K562 (cell line): ENCODE results near the gene MEGF10. TPM values are rescaled to one million over a fixed set of nuclear protein-coding genes. Genes with fewer than 3 reads are reported as not detected.

Experiments used
- ATAC-seq: fragments of 200-7000 bp; cut with Tn5 transposase; 3 replicates; pipeline ENCODE4 v1.9.1; 2020; ENCODE audit warnings: moderate library complexity
- BruUV-seq: library from RNA; stranded (reverse); fragments of 400-500 nt; replicated peaks from 2 replicates; lab custom pipeline; 2021; lab: Mats Ljungman, UMichigan
- CTCF ChIA-PET: fragments of 300-600 bp; formaldehyde crosslinking; extraction: SDS; loops from one replicate; lab custom pipeline; 2021; ENCODE audit warnings: low intra/inter-chr PET ratio; lab: Yijun Ruan, JAX
- POLR2A ChIA-PET: fragments of 300-600, 350-650 bp; sonication (Branson Sonifier 250); formaldehyde crosslinking; extraction: SDS; loops from one replicate; lab custom pipeline; 2021; ENCODE audit warnings: antibody characterized with exemption, inconsistent platforms; lab: Yijun Ruan, JAX
- DNase-seq, 4 experiments: peaks; one replicate each; pipeline versions ENCODE4 v3.0.0 to v3.0.0-alpha.2; 2011 to 2018; ENCODE audit warnings: low spot score in 3 of 4, mixed read lengths in 3 of 4; ENCODE audit errors: extremely low read depth in 1 of 4
- FAIRE-seq: peaks from 2 replicates; lab custom pipeline; 2011; peaks lifted over from hg19 to GRCh38; lab: Jason Lieb, UNC
- H2AFZ ChIP-seq: 2 replicates; pipeline ENCODE4 v1.6.0; 2011; ENCODE audit warnings: low read depth, low read length, control low read depth, inconsistent platforms
- H3K27ac ChIP-seq: fragments of 200-600 bp; 3 replicates; pipeline ENCODE4 v1.8.0; 2011; ENCODE audit warnings: low read depth, mild to moderate bottlenecking, control low read depth, inconsistent platforms, low read length, moderate library complexity, mixed read lengths; ENCODE audit errors: extremely low read depth
- H3K27me3 ChIP-seq, 2 experiments: fragments of 300-600 bp in 1 of 2; 2 replicates in 1 of 2; 3 replicates in 1 of 2; pipeline versions ENCODE4 v1.6.0 to v1.8.0; 2011; ENCODE audit warnings: inconsistent platforms in 2 of 2, low read length in 2 of 2, mild to moderate bottlenecking in 1 of 2, mixed read lengths in 1 of 2, moderate library complexity in 1 of 2; ENCODE audit not compliant: control insufficient read depth in 2 of 2, insufficient read depth in 2 of 2
- H3K36me3 ChIP-seq: fragments of 300-600 bp; 3 replicates; pipeline ENCODE4 v1.8.0; 2011; ENCODE audit warnings: mild to moderate bottlenecking, low read length, inconsistent platforms; ENCODE audit not compliant: control insufficient read depth, insufficient read depth
- H3K4me1 ChIP-seq, 2 experiments: fragments of 200-600 bp in 1 of 2; replicated peaks in 1 of 2; 2 replicates in 1 of 2; 3 replicates in 1 of 2; pipeline versions ENCODE4 v1.5.1 to v1.8.0; 2011; ENCODE audit warnings: inconsistent platforms in 2 of 2, low read length in 2 of 2, mild to moderate bottlenecking in 1 of 2, mixed read lengths in 1 of 2, moderate library complexity in 1 of 2; ENCODE audit not compliant: control insufficient read depth in 2 of 2, insufficient read depth in 2 of 2
- H3K4me2 ChIP-seq: 2 replicates; pipeline ENCODE4 v1.6.1; 2011; ENCODE audit warnings: low read length, control low read depth, inconsistent platforms, mixed read lengths; ENCODE audit not compliant: insufficient read depth
- H3K4me3 ChIP-seq: fragments of 200-600 bp; sonication (generic), shearing (Covaris generic); 2 replicates; pipeline ENCODE4 v1.5.1; 2016; ENCODE audit warnings: control low read depth, inconsistent platforms
- H3K79me2 ChIP-seq: fragments of 200-600 bp; 3 replicates; pipeline ENCODE4 v1.8.0; 2011; ENCODE audit warnings: low read length, inconsistent platforms; ENCODE audit not compliant: control insufficient read depth, insufficient read depth
- H3K9ac ChIP-seq, 2 experiments: 2 replicates each; pipeline versions ENCODE4 v1.6.0 to v1.6.1; 2011; ENCODE audit warnings: low read depth in 2 of 2, low read length in 2 of 2, control low read depth in 1 of 2, inconsistent platforms in 1 of 2, mild to moderate bottlenecking in 1 of 2, mixed read lengths in 1 of 2; ENCODE audit not compliant: insufficient read depth in 1 of 2
- H3K9me1 ChIP-seq: one replicate; pipeline ENCODE4 v1.6.0; 2011; ENCODE audit warnings: inconsistent platforms, mild to moderate bottlenecking, low read length, moderate library complexity; ENCODE audit not compliant: control insufficient read depth, insufficient read depth
- H3K9me3 ChIP-seq: replicated peaks from 2 replicates; pipeline ENCODE4 v1.5.1; 2011; ENCODE audit warnings: low read depth, low read length, inconsistent platforms; ENCODE audit not compliant: control insufficient read depth, insufficient read depth
- H4K20me1 ChIP-seq: replicated peaks from 2 replicates; pipeline ENCODE4 v1.6.1; 2011; ENCODE audit warnings: low read length, inconsistent platforms, mixed read lengths; ENCODE audit not compliant: control insufficient read depth, insufficient read depth
- KHSRP ChIP-seq: fragments of 450-650 bp; IDR thresholded peaks from 2 replicates; pipeline ENCODE4 v1.6.1; 2017
- LCOR ChIP-seq: sonication (generic); formaldehyde crosslinking; IDR thresholded peaks from 2 replicates; pipeline ENCODE4 v1.8.0; 2022; ENCODE audit warnings: mild to moderate bottlenecking, missing genetic modification reagents
- NCOA4 ChIP-seq: fragments of 450-650 bp; IDR thresholded peaks from 2 replicates; pipeline ENCODE4 v1.6.1; 2018; ENCODE audit warnings: mild to moderate bottlenecking; ENCODE audit not compliant: partially characterized antibody
- POLR2H ChIP-seq: IDR thresholded peaks from 2 replicates; pipeline ENCODE4 v1.6.1; 2016; ENCODE audit warnings: missing genetic modification characterization, low read depth, mild to moderate bottlenecking, control low read depth, missing compliant biosample characterization, moderate library complexity
- PRMT5 ChIP-seq: sonication (generic); formaldehyde crosslinking; IDR thresholded peaks from 2 replicates; pipeline ENCODE4 v1.5.0; 2020; ENCODE audit warnings: missing genetic modification reagents
- SAFB ChIP-seq: fragments of 200-400 bp; formaldehyde crosslinking; IDR thresholded peaks from 2 replicates; pipeline ENCODE4 v1.6.1; 2017; ENCODE audit warnings: low read depth, low read length, borderline replicate concordance
- SIRT6 ChIP-seq: IDR thresholded peaks from one replicate; pipeline ENCODE4 v1.6.1; 2012; ENCODE audit warnings: low read depth, mild to moderate bottlenecking, control low read depth, inconsistent platforms, low read length, moderate library complexity
- TAL1 ChIP-seq: fragments of 450-650 bp; IDR thresholded peaks from 2 replicates; pipeline ENCODE4 v1.6.1; 2016; ENCODE audit warnings: mild to moderate bottlenecking
- USF2 ChIP-seq: sonication (generic); formaldehyde crosslinking; IDR thresholded peaks from 2 replicates; pipeline ENCODE4 v1.5.0; 2020; ENCODE audit warnings: missing genetic modification reagents
- ZNF444 ChIP-seq: fragments of 250-450 bp; sonication (Bioruptor Pico); IDR thresholded peaks from 2 replicates; pipeline ENCODE4 v1.4.0; 2020; ENCODE audit warnings: mild to moderate bottlenecking, moderate library complexity
- ZNF551 ChIP-seq: fragments of 250-450 bp; sonication (Bioruptor Pico); IDR thresholded peaks from 2 replicates; pipeline ENCODE4 v1.5.0; 2021; ENCODE audit warnings: mild to moderate bottlenecking, moderate library complexity
- WGBS: fragments of 100-300 bp; shearing (Covaris generic); methylation state at CpG from one replicate; pipeline ENCODE4 v1.1.6; 2016; ENCODE audit warnings: low coverage, mixed read lengths; ENCODE audit not compliant: insufficient coverage; ENCODE audit errors: missing lambda C conversion rate; 5-methylcytosine and 5-hydroxymethylcytosine counted together
- in situ Hi-C: fragments of 300-500 bp; cut with MboI; formaldehyde crosslinking; loops from 4 replicates; pipeline ENCODE4 v1.15.0; 2018; ENCODE audit warnings: inconsistent platforms, mixed read lengths
- intact Hi-C: fragments of 100-400 bp; cut with micrococcal nuclease; formaldehyde crosslinking; loops from 2 replicates; pipeline ENCODE4 v1.14.2; 2022
- polyA plus RNA-seq, 8 experiments: library from polyadenylated mRNA; depleted of rRNA in 4 of 8; stranded (reverse) in 5 of 8; unstranded in 3 of 8; fragments of >200 nt; fragmentation: Nextera tagmentation in 2 of 8; fragmentation: Illumina TruSeq in 1 of 8; extraction: Ambion mirVana in 2 of 8; extraction: Trizol in 1 of 8; gene quantifications; 2 replicates each; pipeline versions ENCODE4 v1.2.1 to v1.2.3, GENCODE V29; 2011 to 2014; ENCODE audit warnings: inconsistent platforms in 1 of 8, missing spikeins in 1 of 8
- total RNA-seq, 7 experiments: library from RNA; depleted of rRNA in 6 of 7; stranded (reverse); fragments of >200 nt in 6 of 7; fragmentation: Illumina TruSeq in 2 of 7; extraction: Trizol in 2 of 7; gene quantifications; 2 replicates each; pipeline versions ENCODE4 v1.2.1 to v1.2.3, GENCODE V29; 2011 to 2021; ENCODE audit warnings: low replicate concordance in 1 of 7
- TF ChIP-seq, protein P1 (sequence below): fragments of 450-650 bp; IDR thresholded peaks from 2 replicates; pipeline ENCODE4 v1.6.1; 2016
- TF ChIP-seq, protein P2 (sequence below): fragments of 250-450 bp; sonication (Bioruptor Pico); IDR thresholded peaks from 2 replicates; pipeline ENCODE4 v1.8.0; 2022; ENCODE audit warnings: moderate library complexity, mild to moderate bottlenecking, inconsistent platforms
- TF ChIP-seq, protein P3 (sequence below): fragments of 250-450 bp; sonication (Bioruptor Pico); IDR thresholded peaks from 2 replicates; pipeline ENCODE4 v1.4.0; 2020; ENCODE audit warnings: mild to moderate bottlenecking, moderate library complexity, borderline replicate concordance

The MEGF10 gene
- total and polyA plus RNA-seq, 9 of the 15 experiments (the other 6 are each of a cell fraction or from before 2014, with no cell fraction given): 0.07 TPM; not detected in 8

DNA sequence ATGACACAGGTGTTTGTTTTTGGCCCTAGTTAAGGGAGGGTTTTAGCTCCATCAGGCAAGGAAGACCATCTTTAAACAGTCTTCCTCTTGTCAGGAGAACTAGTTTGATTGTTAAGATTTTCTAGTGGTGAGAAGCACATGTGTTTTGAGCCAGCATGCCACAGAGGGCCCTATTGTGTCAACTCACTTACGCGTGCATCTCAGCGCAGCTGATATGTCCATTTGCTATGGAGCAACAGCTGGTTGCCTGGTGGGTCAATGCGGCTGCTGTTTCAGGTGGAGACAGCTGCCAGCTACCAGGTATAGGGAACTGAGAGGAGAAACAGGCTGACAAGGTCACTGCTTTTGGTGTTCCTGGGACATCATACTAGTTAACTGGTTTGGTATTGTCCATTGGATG is 126.3 kb downstream of the MEGF10 start:
- FAIRE-seq: no peak
- Histone ChIP-seq H3K4me1 (no peaks in the 10 kb centered on the region), H4K20me1 (no peaks in the 10 kb centered on the region), H3K27ac (no peak overlapping the region), H3K9me3 (no peaks in the 10 kb centered on the region), H3K4me3 (no peak overlapping the region), H3K27me3 (peaks cover 3 to 7% of the 10 kb centered on the region in 2 experiments; a peak in 4 of 5 replicates), H3K79me2 (no peaks in the 10 kb centered on the region), H3K4me2 (no peak overlapping the region), H2AFZ (no peak overlapping the region), H3K9me1 (no peaks in the 10 kb centered on the region), H3K9ac (no peak overlapping the region), H3K36me3 (no peaks in the 10 kb centered on the region)
- TF ChIP-seq NCOA4 (no peak), SIRT6 (no peak), USF2 (CRISPR knock-in tag) (no peak), ZNF444 (no peak), LCOR (CRISPR knock-in tag) (no peak), KHSRP (no peak), POLR2H (no peak), PRMT5 (CRISPR knock-in tag) (no peak), ZNF551 (CRISPR knock-in tag) (no peak), TAL1 (no peak), SAFB (no peak)
- TF ChIP-seq, protein P1, sequence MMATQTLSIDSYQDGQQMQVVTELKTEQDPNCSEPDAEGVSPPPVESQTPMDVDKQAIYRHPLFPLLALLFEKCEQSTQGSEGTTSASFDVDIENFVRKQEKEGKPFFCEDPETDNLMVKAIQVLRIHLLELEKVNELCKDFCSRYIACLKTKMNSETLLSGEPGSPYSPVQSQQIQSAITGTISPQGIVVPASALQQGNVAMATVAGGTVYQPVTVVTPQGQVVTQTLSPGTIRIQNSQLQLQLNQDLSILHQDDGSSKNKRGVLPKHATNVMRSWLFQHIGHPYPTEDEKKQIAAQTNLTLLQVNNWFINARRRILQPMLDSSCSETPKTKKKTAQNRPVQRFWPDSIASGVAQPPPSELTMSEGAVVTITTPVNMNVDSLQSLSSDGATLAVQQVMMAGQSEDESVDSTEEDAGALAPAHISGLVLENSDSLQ: no peak
- TF ChIP-seq, protein P2, sequence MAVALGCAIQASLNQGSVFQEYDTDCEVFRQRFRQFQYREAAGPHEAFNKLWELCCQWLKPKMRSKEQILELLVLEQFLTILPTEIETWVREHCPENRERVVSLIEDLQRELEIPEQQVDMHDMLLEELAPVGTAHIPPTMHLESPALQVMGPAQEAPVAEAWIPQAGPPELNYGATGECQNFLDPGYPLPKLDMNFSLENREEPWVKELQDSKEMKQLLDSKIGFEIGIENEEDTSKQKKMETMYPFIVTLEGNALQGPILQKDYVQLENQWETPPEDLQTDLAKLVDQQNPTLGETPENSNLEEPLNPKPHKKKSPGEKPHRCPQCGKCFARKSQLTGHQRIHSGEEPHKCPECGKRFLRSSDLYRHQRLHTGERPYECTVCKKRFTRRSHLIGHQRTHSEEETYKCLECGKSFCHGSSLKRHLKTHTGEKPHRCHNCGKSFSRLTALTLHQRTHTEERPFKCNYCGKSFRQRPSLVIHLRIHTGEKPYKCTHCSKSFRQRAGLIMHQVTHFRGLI (CRISPR knock-in tag): no peak
- TF ChIP-seq, protein P3, sequence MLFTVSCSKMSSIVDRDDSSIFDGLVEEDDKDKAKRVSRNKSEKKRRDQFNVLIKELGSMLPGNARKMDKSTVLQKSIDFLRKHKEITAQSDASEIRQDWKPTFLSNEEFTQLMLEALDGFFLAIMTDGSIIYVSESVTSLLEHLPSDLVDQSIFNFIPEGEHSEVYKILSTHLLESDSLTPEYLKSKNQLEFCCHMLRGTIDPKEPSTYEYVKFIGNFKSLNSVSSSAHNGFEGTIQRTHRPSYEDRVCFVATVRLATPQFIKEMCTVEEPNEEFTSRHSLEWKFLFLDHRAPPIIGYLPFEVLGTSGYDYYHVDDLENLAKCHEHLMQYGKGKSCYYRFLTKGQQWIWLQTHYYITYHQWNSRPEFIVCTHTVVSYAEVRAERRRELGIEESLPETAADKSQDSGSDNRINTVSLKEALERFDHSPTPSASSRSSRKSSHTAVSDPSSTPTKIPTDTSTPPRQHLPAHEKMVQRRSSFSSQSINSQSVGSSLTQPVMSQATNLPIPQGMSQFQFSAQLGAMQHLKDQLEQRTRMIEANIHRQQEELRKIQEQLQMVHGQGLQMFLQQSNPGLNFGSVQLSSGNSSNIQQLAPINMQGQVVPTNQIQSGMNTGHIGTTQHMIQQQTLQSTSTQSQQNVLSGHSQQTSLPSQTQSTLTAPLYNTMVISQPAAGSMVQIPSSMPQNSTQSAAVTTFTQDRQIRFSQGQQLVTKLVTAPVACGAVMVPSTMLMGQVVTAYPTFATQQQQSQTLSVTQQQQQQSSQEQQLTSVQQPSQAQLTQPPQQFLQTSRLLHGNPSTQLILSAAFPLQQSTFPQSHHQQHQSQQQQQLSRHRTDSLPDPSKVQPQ: no peak
- ChIA-PET CTCF (no interaction called here), POLR2A (no interaction called here)
- ATAC-seq: no peak
- intact Hi-C loops: no loop called here
- in situ Hi-C loops: no loop called here
- no peak for DNase-seq
- 5% methylated on average over 4 of the region's 4 CpGs for WGBS
- BruUV-seq: no TSS peak
